EL (cell line): ENCODE measurements around the gene ARHGAP21.
A peak's percentile ranks its signal among the peaks of the same experiment; 100 is the strongest.

Experiments used
- DNase-seq: peaks from one replicate; pipeline ENCODE4 v3.0.0-alpha.2; 2016

The ARHGAP21 gene

DNA sequence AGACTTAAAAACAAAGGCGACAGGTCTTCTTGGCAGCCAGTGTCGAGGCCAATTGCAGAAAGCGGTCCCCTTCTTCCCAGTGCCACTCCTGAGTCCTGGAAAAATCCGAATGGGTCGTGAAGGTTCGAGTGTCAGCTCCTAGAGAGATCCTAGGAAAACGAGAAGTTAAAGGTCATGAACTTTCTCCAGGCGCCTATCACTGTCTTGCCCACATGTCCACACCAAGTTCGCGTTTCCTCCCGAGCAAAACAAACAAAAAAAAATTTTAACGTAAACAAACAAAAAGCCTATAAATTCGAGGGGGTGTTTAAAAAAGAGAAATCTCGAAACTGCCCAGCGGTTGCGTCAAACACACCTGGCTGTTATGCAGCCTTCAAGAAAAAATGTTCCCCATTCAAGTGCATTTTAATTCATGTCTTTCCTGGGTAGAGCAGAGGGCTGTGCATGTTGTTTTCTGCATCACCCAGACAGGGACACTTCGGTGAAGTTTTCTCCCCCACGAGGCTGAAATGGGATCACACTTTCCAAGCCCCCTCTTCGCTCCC lies 1.5 kb downstream of the ARHGAP21 start:
- DNase-seq, result no peak

- DNase-seq, result peak; percentile 41
These were observed 2.2 kb downstream of the ARHGAP21 start for GRCh38 chr10:24721229-24722106.

DNA sequence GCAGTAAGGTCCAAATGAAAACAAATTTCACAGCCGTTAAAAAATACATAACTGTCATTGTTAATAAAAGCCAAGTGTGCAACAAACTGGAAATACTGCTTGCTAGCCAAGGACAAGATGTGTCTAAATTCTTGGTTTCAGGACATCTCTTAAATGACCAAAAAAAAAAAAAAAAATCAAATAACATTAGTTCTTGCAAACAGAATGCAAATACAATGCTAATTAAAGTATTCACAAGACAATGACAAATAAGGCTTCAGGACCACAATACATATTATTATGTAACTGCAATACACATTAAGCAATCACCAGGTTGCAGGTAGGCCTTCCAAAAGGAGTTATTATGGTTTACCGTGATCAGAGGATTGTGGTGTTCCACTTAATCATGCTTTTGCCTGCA lies 3.6 kb downstream of the ARHGAP21 start:
- no peak for DNase-seq

- DNase-seq, result peak; percentile 88
These were observed 5.4 kb downstream of the ARHGAP21 start for GRCh38 chr10:24718031-24718855.

DNA sequence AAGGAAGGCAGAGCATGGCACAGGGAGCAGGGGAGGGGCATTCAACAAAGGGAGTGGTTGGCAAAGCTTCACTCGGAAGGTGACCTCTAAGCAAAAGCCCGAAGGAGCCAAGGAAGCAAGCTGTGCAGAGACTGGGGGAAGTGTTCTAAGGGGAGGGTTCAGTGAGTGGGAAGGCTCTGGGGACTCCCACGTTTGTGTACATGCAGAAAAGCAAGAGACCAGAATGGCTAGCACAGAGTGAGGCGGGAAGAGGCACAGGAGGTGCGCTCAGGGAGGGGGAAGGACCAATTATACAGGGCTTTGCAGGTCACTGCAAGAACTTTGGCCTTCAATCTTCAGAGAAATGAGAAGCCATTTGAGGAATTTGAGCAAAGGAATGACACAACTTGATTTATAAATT lies 7.4 kb downstream of the ARHGAP21 start:
- no peak for DNase-seq

DNA sequence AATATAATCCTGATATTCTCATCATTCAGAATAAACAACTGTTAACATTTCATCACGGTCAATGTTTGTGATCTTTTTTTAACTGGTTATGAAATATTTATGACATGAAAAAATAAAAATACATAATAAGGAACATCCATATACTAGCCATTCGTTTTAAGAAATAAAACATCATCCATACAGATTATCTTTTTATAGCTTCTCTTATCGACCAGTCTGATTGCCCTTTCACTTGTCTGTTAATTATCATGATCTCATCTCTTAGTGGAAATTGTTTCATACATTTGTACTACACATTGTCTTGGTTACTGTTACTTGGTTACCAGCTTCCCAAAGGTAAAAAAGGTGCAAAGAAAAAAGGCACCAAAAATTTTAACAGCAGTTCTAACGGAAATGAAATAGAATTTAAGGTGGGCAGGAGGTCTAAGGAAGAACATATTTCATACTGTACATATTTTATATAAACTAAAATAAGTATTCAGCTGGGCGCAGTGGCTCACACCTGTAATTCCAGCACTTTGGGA lies 8.4 kb downstream of the ARHGAP21 start:
- DNase-seq, result no peak

- no peak for DNase-seq
These were observed 10.6 kb downstream of the ARHGAP21 start for GRCh38 chr10:24713086-24713485.

DNA sequence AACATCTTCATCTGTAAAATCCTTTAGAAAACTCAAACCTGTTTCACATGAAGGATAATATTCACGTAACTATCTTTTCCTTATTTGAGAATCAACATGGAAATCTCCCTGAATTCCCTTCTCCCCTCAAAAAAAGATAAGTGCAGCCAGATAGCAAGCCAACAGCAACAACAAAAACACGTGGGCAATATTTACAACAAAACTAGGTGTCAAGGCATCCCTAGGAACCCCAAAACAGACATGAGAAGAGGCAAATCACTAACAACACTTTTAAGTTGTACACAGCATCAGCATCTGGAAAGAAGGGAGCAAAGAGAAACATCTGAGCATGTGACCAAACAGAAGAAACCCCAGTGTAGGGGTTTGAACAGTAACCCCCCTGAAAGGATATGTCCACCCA lies 12.2 kb downstream of the ARHGAP21 start:
- DNase-seq, result no peak

GRCh38 chr10:24708081-24708480 lies 15.6 kb downstream of the ARHGAP21 start:
- no peak for DNase-seq

GRCh38 chr10:24707445-24707844 lies 16.2 kb downstream of the ARHGAP21 start:
- no peak for DNase-seq

GRCh38 chr10:24706479-24707118 lies 17.1 kb downstream of the ARHGAP21 start:
- DNase-seq, result peak; percentile 94

- DNase-seq, result peak; percentile 85
These were observed 20.0 kb downstream of the ARHGAP21 start for GRCh38 chr10:24703700-24704099.

DNA sequence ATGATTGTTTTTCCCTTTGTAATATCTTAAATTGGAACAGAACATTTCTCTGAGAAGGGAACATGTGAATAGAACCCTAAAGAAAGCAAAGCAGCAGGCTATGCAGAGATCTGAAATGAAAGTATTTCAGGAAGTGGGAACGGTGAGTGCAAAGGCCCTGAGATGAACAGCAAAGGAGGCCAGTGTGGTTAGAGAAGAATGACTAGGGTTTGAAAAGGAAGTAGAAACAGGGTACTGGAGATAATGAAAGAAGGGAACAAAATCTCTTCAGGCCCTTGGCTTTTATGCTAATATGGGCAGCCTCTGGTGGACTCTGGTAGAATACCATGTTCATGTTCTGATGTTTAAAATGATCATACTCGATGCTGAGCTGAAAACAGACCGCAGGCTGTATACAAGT lies 22.2 kb downstream of the ARHGAP21 start:
- peak; percentile 32 for DNase-seq

DNA sequence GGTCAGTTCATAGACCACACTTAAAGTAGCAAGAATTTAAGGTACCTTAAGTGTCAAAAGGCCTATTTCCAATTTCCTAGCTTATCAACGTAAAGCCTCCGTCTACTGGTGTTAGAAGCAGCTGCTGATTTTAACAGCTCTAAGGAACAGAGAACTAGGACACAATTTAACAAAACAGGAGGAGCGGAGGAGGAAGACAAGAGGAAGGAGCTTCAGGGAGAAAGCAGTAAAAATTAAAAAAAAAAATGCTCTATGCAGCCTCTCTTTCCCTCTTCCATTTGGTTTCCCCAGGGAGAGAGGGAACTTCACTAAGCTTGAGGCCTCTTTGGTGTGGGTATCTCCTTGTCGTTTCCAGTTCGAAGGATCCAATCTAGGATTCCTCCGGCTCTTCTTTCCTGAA lies 22.7 kb downstream of the ARHGAP21 start:
- no peak for DNase-seq

GRCh38 chr10:24698270-24698669 lies 25.4 kb downstream of the ARHGAP21 start:
- DNase-seq, result no peak

GRCh38 chr10:24697080-24697479 lies 26.6 kb downstream of the ARHGAP21 start:
- DNase-seq, result no peak

GRCh38 chr10:24695452-24695851 lies 28.2 kb downstream of the ARHGAP21 start:
- no peak for DNase-seq

GRCh38 chr10:24694086-24694485 lies 29.6 kb downstream of the ARHGAP21 start:
- DNase-seq, result no peak

- DNase-seq, result no peak
These were observed 32.6 kb downstream of the ARHGAP21 start for GRCh38 chr10:24690961-24691512.

GRCh38 chr10:24685958-24686540 lies 37.6 kb downstream of the ARHGAP21 start:
- peak; percentile 69 for DNase-seq

DNA sequence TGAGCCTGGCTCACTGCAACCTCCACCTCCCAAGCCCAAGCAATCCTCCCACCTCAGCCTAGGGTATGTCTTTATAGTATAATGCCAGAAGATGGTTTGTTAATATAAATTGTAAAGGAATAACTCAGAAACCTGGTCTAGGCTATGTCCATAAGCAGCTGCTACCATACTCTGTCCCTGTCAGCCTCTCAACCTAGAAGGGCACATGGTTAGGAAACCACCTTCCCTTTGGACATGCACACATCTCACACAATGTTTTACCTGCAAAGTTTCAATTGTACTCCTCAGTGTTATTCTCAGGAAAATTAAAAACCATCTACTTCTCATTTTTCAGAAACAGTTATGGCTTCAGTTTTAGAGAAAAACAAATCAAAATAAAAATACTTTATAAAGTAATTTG lies 40.1 kb downstream of the ARHGAP21 start:
- no peak for DNase-seq

DNA sequence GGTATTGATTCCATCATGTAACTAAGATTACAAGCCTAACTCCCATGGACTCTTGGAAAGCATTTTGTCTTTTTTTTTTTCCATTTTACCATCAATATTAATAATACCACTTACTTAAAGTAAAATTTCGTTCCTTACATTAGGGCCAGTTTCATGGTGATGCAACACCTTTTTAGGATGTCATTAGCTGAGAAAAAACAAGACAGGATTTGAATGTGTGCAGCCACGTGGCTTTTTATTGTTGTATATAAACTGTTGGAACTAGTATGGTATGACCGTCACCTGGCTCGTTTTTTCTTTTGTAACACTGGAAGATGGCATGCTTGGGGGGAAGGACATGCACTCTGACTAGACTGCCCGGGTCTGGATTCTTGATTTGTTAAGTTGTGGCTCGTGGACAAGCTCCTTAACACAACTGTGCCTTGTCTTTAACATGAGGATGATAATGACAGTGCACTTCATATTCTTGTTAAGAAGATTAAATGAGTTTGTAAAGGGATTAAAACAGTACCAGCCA lies 42.1 kb downstream of the ARHGAP21 start:
- no peak for DNase-seq
